GM12864 (cell line): ENCODE data around the gene RPUSD4.

Experiments
- DNase-seq: peaks from one replicate; pipeline ENCODE4 v3.0.0-alpha.2; 2011; ENCODE audit warnings: low read depth
- H3K4me3 ChIP-seq: 2 replicates; pipeline ENCODE4 v1.5.1; 2011; ENCODE audit warnings: mild to moderate bottlenecking, low read depth, low read length, control low read depth
- CTCF ChIP-seq: IDR thresholded peaks from 2 replicates; pipeline ENCODE4 v1.5.1; 2011; ENCODE audit warnings: low read depth, mild to moderate bottlenecking, moderate library complexity, low read length, control low read depth, inconsistent platforms; ENCODE audit errors: missing control alignments

Gene RPUSD4

DNA sequence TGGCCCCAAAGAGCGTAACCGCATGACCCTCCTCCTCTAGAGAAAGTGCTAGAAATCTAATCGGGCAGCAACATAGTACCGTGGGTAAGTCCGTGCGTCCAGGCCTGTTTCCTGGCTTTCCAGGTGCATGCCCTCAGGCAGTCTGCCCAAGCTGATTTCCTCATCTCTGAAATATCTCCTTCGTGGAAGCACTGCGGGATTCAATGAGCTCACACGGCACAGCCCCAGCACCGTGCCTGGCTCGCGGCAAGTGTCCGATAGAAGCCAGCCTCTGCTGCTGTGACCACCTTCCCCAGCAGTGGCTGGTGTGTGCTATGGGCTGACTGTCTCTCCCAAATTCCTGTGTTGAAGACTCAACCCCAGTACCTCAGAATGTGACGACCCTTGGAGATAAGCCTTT is 20.7 kb downstream of the RPUSD4 start:
- DNase-seq, result no peak
- no peak overlapping the region for H3K4me3 ChIP-seq
- no peak for TF ChIP-seq CTCF

GRCh38 chr11:126189109-126189929 is 22.1 kb downstream of the RPUSD4 start:
- TF ChIP-seq CTCF, result no peak
- H3K4me3 ChIP-seq, result no peak overlapping the region; the same call in 1 of the 2 replicates
- DNase-seq, result peak; percentile 72

GRCh38 chr11:126188332-126189108 is 22.9 kb downstream of the RPUSD4 start:
- no peak overlapping the region; the same call in 1 of the 2 replicates for H3K4me3 ChIP-seq
- no peak for TF ChIP-seq CTCF
- DNase-seq, result no peak

DNA sequence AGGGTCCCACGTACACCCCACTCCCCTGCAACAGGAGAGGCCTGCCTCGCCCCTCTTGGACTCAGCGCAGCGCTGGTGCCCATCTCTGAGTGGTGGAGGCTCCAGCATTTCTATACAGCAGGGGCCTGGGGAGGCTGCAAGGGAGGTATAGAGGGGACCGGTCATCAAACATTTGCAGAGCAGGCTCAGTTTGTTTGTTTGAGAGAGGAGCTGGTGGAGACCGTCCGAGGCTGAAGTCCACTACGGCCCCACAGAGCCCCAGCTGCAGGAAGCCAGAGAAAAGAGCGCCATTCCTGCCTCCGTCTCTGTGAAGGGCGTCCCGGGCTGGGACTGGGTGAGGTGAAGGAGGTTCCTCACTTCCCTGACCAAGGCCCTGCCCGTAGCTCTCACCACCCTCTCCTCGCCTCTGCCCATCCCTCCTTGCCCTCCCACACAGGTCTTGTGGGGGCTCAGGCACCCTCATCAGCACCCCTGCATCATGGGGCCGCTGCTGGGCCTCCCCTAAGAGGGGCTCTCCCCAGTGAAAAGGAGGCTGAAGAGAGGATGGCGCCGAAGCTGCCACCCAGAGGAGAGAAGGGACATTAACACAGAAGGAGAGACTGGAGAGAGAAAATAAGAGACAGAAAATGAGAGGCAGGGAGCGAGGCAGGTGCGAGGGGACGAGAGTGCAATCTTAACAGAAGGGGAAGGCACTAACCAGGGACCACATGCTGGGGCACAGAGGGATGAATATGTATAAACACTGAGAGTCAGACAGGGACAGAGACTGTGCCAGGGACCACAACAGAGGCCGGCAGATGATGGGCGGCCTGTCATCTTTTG is 24.5 kb downstream of the RPUSD4 start:
- TF ChIP-seq CTCF, result no peak
- DNase-seq, result no peak
- H3K4me3 ChIP-seq, result no peak overlapping the region

GRCh38 chr11:126186025-126186698 is 25.3 kb downstream of the RPUSD4 start:
- DNase-seq, result no peak
- no peak overlapping the region for H3K4me3 ChIP-seq
- no peak for TF ChIP-seq CTCF
